H1 (cell line): Measurements from ENCODE around the gene CAMTA1. TPM values are rescaled to one million over a fixed set of nuclear protein-coding genes. Genes with fewer than 3 reads are reported as not detected.

Experiments used
- CTCF ChIA-PET: fragments of 300-600 bp; sonication (Branson Sonifier 250); formaldehyde crosslinking; loops from one replicate; lab custom pipeline; 2021; ENCODE audit not compliant: partially characterized antibody; lab: Charles Lee
- POLR2A ChIA-PET: fragments of 300-600 bp; sonication (Branson Sonifier 250); formaldehyde crosslinking; loops from one replicate; lab custom pipeline; 2021; ENCODE audit warnings: inconsistent platforms; ENCODE audit not compliant: partially characterized antibody; lab: Charles Lee
- DNase-seq, 2 experiments: peaks; one replicate each; pipeline versions ENCODE4 v3.0.0 to v3.0.0-alpha.2; 2010 to 2022; ENCODE audit warnings: low spot score in 2 of 2, low read depth in 1 of 2, mixed read lengths in 1 of 2
- FAIRE-seq: peaks from 2 replicates; lab custom pipeline; 2011; peaks lifted over from hg19 to GRCh38; lab: Jason Lieb, UNC
- H2AFZ ChIP-seq: 2 replicates; pipeline ENCODE4 v1.8.1; 2012; ENCODE audit warnings: low read length, inconsistent platforms
- H2AK5ac ChIP-seq: 2 replicates; pipeline ENCODE4 v1.6.1; 2013; ENCODE audit warnings: low read depth, low read length
- H2BK120ac ChIP-seq: replicated peaks from 2 replicates; pipeline ENCODE3; 2013; ENCODE audit warnings: low read depth, low read length, inconsistent platforms
- H2BK12ac ChIP-seq: 2 replicates; pipeline ENCODE4 v1.6.1; 2013; ENCODE audit warnings: low read depth, low read length
- H2BK15ac ChIP-seq: 2 replicates; pipeline ENCODE4 v1.6.1; 2013; ENCODE audit warnings: low read length
- H2BK20ac ChIP-seq: 2 replicates; pipeline ENCODE4 v1.6.1; 2013; ENCODE audit warnings: low read length
- H2BK5ac ChIP-seq: 2 replicates; pipeline ENCODE4 v1.6.1; 2013; ENCODE audit warnings: low read depth, low read length
- H3K14ac ChIP-seq: 2 replicates; pipeline ENCODE4 v1.6.1; 2013; ENCODE audit warnings: inconsistent platforms; ENCODE audit not compliant: insufficient read length
- H3K18ac ChIP-seq: 2 replicates; pipeline ENCODE4 v1.6.1; 2013; ENCODE audit warnings: low read length; ENCODE audit errors: extremely low read depth
- H3K23ac ChIP-seq: 2 replicates; pipeline ENCODE4 v1.6.1; 2013; ENCODE audit warnings: inconsistent platforms; ENCODE audit not compliant: insufficient read length
- H3K23me2 ChIP-seq: 2 replicates; pipeline ENCODE4 v1.6.1; 2013; ENCODE audit warnings: low read depth, low read length
- H3K27ac ChIP-seq: 2 replicates; pipeline ENCODE4 v1.6.1; 2011; ENCODE audit warnings: low read depth, low read length, inconsistent platforms
- H3K27me3 ChIP-seq, 4 experiments: replicated peaks in 1 of 4; 1 replicate in 1 of 4; 2 replicates in 3 of 4; pipeline versions ENCODE4 v1.6.1 to v1.8.1; 2011 to 2013; ENCODE audit warnings: low read length in 3 of 4, mild to moderate bottlenecking in 3 of 4, inconsistent platforms in 2 of 4, mixed read lengths in 2 of 4, moderate library complexity in 1 of 4; ENCODE audit not compliant: control insufficient read depth in 3 of 4, insufficient read depth in 3 of 4; ENCODE audit errors: extremely low read depth in 1 of 4
- H3K36me3 ChIP-seq, 4 experiments: 2 replicates each; pipeline versions ENCODE4 v1.6.1 to v1.8.1; 2011 to 2013; ENCODE audit warnings: mild to moderate bottlenecking in 4 of 4, low read length in 3 of 4, moderate library complexity in 2 of 4, control low read depth in 1 of 4, inconsistent platforms in 1 of 4; ENCODE audit not compliant: insufficient read depth in 4 of 4, control insufficient read depth in 2 of 4
- H3K4ac ChIP-seq: replicated peaks from 2 replicates; pipeline ENCODE3; 2013; ENCODE audit warnings: low read length, low read depth, mixed read lengths, inconsistent platforms; ENCODE audit not compliant: insufficient read length
- H3K4me1 ChIP-seq, 4 experiments: replicated peaks in 1 of 4; 1 replicate in 1 of 4; 2 replicates in 3 of 4; pipeline versions ENCODE4 v1.6.1 to v1.8.1; 2011 to 2013; ENCODE audit warnings: low read length in 3 of 4, inconsistent platforms in 2 of 4, mixed read lengths in 1 of 4; ENCODE audit not compliant: insufficient read depth in 4 of 4, control insufficient read depth in 3 of 4
- H3K4me2 ChIP-seq, 2 experiments: 2 replicates each; pipeline versions ENCODE4 v1.6.1 to v1.8.1; 2011 to 2013; ENCODE audit warnings: low read depth in 2 of 2, low read length in 2 of 2, control low read depth in 1 of 2, inconsistent platforms in 1 of 2, mild to moderate bottlenecking in 1 of 2; ENCODE audit not compliant: insufficient read depth in 1 of 2
- H3K4me3 ChIP-seq, 4 experiments: fragments of 200-600, 300-600 bp in 1 of 4; sonication (generic), shearing (Covaris generic), sonication (Bioruptor Twin) in 1 of 4; 2 replicates each; pipeline versions ENCODE4 v1.5.1 to v1.8.1; 2011 to 2016; ENCODE audit warnings: low read length in 4 of 4, low read depth in 3 of 4, control low read depth in 2 of 4, inconsistent platforms in 2 of 4, mild to moderate bottlenecking in 2 of 4, mixed read lengths in 1 of 4, moderate library complexity in 1 of 4; ENCODE audit not compliant: insufficient read depth in 2 of 4; ENCODE audit errors: extremely low read depth in 1 of 4
- H3K56ac ChIP-seq: replicated peaks from 2 replicates; pipeline ENCODE3; 2013; ENCODE audit warnings: low read depth, mild to moderate bottlenecking, mixed read lengths, low read length, inconsistent platforms; ENCODE audit not compliant: insufficient read length
- H3K79me1 ChIP-seq: 2 replicates; pipeline ENCODE4 v1.6.1; 2013; ENCODE audit warnings: low read depth, low read length, control low read depth
- H3K79me2 ChIP-seq, 2 experiments: 2 replicates each; pipeline versions ENCODE4 v1.6.1 to v1.8.1; 2012 to 2013; ENCODE audit warnings: low read length in 2 of 2, mild to moderate bottlenecking in 2 of 2, inconsistent platforms in 1 of 2; ENCODE audit not compliant: insufficient read depth in 2 of 2, control insufficient read depth in 1 of 2
- H3K9ac ChIP-seq, 4 experiments: replicated peaks in 1 of 4; 1 replicate in 1 of 4; 2 replicates in 3 of 4; pipeline versions ENCODE4 v1.6.1 to v1.8.1; 2011 to 2013; ENCODE audit warnings: low read depth in 3 of 4, low read length in 3 of 4, control low read depth in 2 of 4, mild to moderate bottlenecking in 2 of 4, moderate library complexity in 2 of 4, inconsistent platforms in 1 of 4; ENCODE audit errors: extremely low read depth in 1 of 4
- H3K9me3 ChIP-seq, 2 experiments: 2 replicates each; pipeline versions ENCODE4 v1.6.1 to v1.8.1; 2012 to 2013; ENCODE audit warnings: mild to moderate bottlenecking in 2 of 2, moderate library complexity in 2 of 2, control low read depth in 1 of 2, inconsistent platforms in 1 of 2, low read depth in 1 of 2, low read length in 1 of 2, mixed read lengths in 1 of 2; ENCODE audit not compliant: insufficient read depth in 2 of 2
- H4K20me1 ChIP-seq, 2 experiments: replicated peaks in 1 of 2; 2 replicates each; pipeline versions ENCODE3 to v1.8.1; 2011 to 2013; ENCODE audit warnings: inconsistent platforms in 2 of 2, low read length in 2 of 2, mild to moderate bottlenecking in 1 of 2; ENCODE audit not compliant: insufficient read depth in 2 of 2, control insufficient read depth in 1 of 2
- H4K5ac ChIP-seq: 2 replicates; pipeline ENCODE4 v1.6.1; 2013; ENCODE audit warnings: low read length, low read depth, mixed read lengths, inconsistent platforms; ENCODE audit not compliant: insufficient read length
- H4K8ac ChIP-seq: 2 replicates; pipeline ENCODE4 v1.8.0; 2013; ENCODE audit warnings: mild to moderate bottlenecking, moderate library complexity, low read length, inconsistent platforms; ENCODE audit not compliant: insufficient read depth; ENCODE audit errors: extremely low read depth
- H4K91ac ChIP-seq: replicated peaks from 2 replicates; pipeline ENCODE3; 2013; ENCODE audit warnings: low read length, mixed read lengths, inconsistent platforms; ENCODE audit not compliant: insufficient read length
- CEBPB ChIP-seq: IDR thresholded peaks from 2 replicates; pipeline ENCODE4 v1.6.1; 2012; ENCODE audit warnings: low read depth, low read length
- HDAC6 ChIP-seq: IDR thresholded peaks from one replicate; pipeline ENCODE4 v1.7.1; 2012; ENCODE audit warnings: low read depth, mild to moderate bottlenecking, inconsistent platforms, low read length, moderate library complexity
- KDM1A ChIP-seq: fragments of 200-600, 300-600 bp; sonication (generic); IDR thresholded peaks from 2 replicates; pipeline ENCODE4 v1.7.1; 2016; ENCODE audit warnings: mild to moderate bottlenecking, low read length, borderline replicate concordance
- POLR2AphosphoS5 ChIP-seq: IDR thresholded peaks from 2 replicates; pipeline ENCODE4 v1.6.1; 2011; ENCODE audit warnings: low read depth, low read length
- SP1 ChIP-seq: IDR thresholded peaks from 2 replicates; pipeline ENCODE4 v1.6.1; 2011; ENCODE audit warnings: low read depth, low read length
- WGBS, 2 experiments: shearing (Covaris generic) in 1 of 2; methylation state at CpG; one replicate each; pipeline versions ENCODE4 v1.1.6 to v1.1.7; 2013 to 2015; ENCODE audit warnings: low lambda C conversion rate in 2 of 2, mixed read lengths in 2 of 2, inconsistent platforms in 1 of 2, low coverage in 1 of 2, missing lambda C conversion rate in 1 of 2; ENCODE audit not compliant: insufficient replicate concordance in 2 of 2, insufficient coverage in 1 of 2, insufficient read length in 1 of 2; ENCODE audit errors: extremely low coverage in 1 of 2, missing lambda C conversion rate in 1 of 2; 5-methylcytosine and 5-hydroxymethylcytosine counted together
- polyA plus RNA-seq, 7 experiments: library from polyadenylated mRNA; depleted of rRNA in 3 of 7; stranded (reverse) in 5 of 7; unstranded in 2 of 7; fragments of >200 nt in 5 of 7; fragments of 200-250 nt in 2 of 7; gene quantifications; 1 replicate in 5 of 7; 2 replicates in 1 of 7; 4 replicates in 1 of 7; pipeline versions ENCODE4 v1.2.1 to v1.2.3, GENCODE V29; 2011 to 2013; ENCODE audit warnings: missing spikeins in 2 of 7, mixed read lengths in 2 of 7
- total RNA-seq: library from RNA; stranded (reverse); fragmentation: NEBNext Ultra II Directional; extraction: Animal tissue kit (Norgen Biotek cat#: 25700); gene quantifications from 2 replicates; pipeline ENCODE4 v1.2.1, GENCODE V29; 2021
- TF ChIP-seq, protein P1 (sequence below): IDR thresholded peaks from 2 replicates; pipeline ENCODE4 v1.6.1; 2011; ENCODE audit warnings: low read length, improper control_type of control experiment
- TF ChIP-seq, protein P2 (sequence below): IDR thresholded peaks from 2 replicates; pipeline ENCODE4 v1.6.1; 2012; ENCODE audit warnings: low read length, inconsistent platforms
- TF ChIP-seq, protein P3 (sequence below): IDR thresholded peaks from 2 replicates; pipeline ENCODE4 v1.6.1; 2011; ENCODE audit warnings: low read depth, mild to moderate bottlenecking, low read length; ENCODE audit not compliant: insufficient read depth

The CAMTA1 gene
- total and polyA plus RNA-seq, 2 of the 8 experiments (the other 6 are each of a cell fraction or from before 2014, with no cell fraction given), result 65.0 to 119 TPM

DNA sequence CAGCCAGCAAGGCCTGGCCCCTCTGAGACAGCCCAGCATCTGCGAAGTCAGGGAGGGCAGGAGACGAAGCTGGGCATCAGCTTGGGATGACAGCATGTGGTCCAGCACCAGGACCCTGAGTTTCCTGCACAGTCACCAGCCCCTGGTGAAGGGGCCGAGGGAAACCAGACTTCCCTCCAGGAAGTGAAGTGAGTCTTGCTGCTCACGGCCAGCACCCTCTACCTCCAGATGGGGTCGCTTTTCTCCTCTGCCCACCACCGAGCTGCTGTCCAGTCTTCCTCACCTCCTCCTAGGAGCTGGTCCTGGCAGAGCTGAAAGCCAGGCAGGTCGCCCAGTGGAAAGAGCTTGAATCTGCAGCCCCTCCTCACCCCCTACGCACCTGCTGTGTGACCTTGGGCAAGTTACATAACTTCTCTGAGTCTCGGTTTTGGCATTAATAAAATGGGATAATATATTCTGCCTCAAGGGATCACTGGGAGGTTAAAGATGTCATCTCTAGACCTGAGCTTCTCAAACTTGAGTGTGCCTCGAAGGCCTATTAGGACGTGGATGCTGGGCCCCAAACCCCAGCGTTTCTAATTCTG lies 867.4 kb downstream of the CAMTA1 start:
- Histone ChIP-seq H3K27me3 (no peaks in the 10 kb centered on the region), H3K79me2 (no peaks in the 10 kb centered on the region), H3K36me3 (no peaks in the 10 kb centered on the region), H2BK120ac (no peak overlapping the region), H3K23me2 (peaks cover 13% of the 10 kb centered on the region; the same call in 1 of the 2 replicates), H3K27ac (no peak overlapping the region), H4K20me1 (peaks cover 0 to 12% of the 10 kb centered on the region in 2 experiments), H3K14ac (no peak overlapping the region), H4K5ac (no peak overlapping the region), H3K4me1 (peaks cover 0 to 4% (median 0%) of the 10 kb centered on the region in 4 experiments; a peak in 2 of 7 replicates), H3K4ac (no peak overlapping the region), H3K9ac (no peak overlapping the region), H3K56ac (no peak overlapping the region), H3K79me1 (no peaks in the 10 kb centered on the region; the same call in 1 of the 2 replicates), H3K4me3 (no peak overlapping the region), H3K23ac (no peak overlapping the region), H4K91ac (no peak overlapping the region), H2AFZ (no peak overlapping the region), H2BK20ac (no peak overlapping the region), H2BK12ac (no peak overlapping the region), H3K9me3 (no peaks in the 10 kb centered on the region), H2AK5ac (no peak overlapping the region), H2BK15ac (no peak overlapping the region), H3K4me2 (no peak overlapping the region), H4K8ac (no peak overlapping the region), H3K18ac (no peak overlapping the region), H2BK5ac (no peak overlapping the region)
- DNase-seq, result no peak
- ChIA-PET CTCF (interaction anchor here (0.6 to 8.4 kb wide), 13 partner anchors 9 to 665 kb away, joined by 3 to 60 read pairs (median 4); no protein-coding TSS in a partner anchor), POLR2A (interaction anchor here (0.6 kb wide), 2 partner anchors 28 to 1125 kb away, joined by 3 to 7 read pairs; no protein-coding TSS in a partner anchor)
- WGBS, 2 experiments, result 82% methylated on average over 9 of the region's 12 CpGs; no CpG with 5 or more reads in 1 of the 2 experiments
- no peak for FAIRE-seq
- TF ChIP-seq POLR2AphosphoS5 (no peak), CEBPB (no peak), HDAC6 (no peak), KDM1A (0 out of 2 replicates have a peak, but pooled peaks have one; percentile 30), SP1 (no peak)
- TF ChIP-seq, protein P1, sequence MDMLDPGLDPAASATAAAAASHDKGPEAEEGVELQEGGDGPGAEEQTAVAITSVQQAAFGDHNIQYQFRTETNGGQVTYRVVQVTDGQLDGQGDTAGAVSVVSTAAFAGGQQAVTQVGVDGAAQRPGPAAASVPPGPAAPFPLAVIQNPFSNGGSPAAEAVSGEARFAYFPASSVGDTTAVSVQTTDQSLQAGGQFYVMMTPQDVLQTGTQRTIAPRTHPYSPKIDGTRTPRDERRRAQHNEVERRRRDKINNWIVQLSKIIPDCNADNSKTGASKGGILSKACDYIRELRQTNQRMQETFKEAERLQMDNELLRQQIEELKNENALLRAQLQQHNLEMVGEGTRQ, result no peak
- TF ChIP-seq, protein P2, sequence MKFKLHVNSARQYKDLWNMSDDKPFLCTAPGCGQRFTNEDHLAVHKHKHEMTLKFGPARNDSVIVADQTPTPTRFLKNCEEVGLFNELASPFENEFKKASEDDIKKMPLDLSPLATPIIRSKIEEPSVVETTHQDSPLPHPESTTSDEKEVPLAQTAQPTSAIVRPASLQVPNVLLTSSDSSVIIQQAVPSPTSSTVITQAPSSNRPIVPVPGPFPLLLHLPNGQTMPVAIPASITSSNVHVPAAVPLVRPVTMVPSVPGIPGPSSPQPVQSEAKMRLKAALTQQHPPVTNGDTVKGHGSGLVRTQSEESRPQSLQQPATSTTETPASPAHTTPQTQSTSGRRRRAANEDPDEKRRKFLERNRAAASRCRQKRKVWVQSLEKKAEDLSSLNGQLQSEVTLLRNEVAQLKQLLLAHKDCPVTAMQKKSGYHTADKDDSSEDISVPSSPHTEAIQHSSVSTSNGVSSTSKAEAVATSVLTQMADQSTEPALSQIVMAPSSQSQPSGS, result no peak
- TF ChIP-seq, protein P3, sequence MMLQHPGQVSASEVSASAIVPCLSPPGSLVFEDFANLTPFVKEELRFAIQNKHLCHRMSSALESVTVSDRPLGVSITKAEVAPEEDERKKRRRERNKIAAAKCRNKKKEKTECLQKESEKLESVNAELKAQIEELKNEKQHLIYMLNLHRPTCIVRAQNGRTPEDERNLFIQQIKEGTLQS, result no peak
